ENCODE data around the gene SKA1. TPM values are rescaled to one million over a fixed set of nuclear protein-coding genes. Genes with fewer than 3 reads are reported as not detected.

The SKA1 gene
- total and polyA plus RNA-seq, 2 of the 4 experiments (the other 2 are of a cell fraction): 5.8 to 5.9 TPM

GRCh38 chr18:50432915-50433314 is 58.1 kb downstream of the SKA1 start:
- Histone ChIP-seq H3K4me2 (ENCODE audit: low read depth, low read length) (no peak overlapping the region), H4K5ac (ENCODE audit: low read depth, low read length) (no peak overlapping the region), H3K27ac (ENCODE audit: insufficient read depth, low read length) (no peak overlapping the region), H3K18ac (ENCODE audit: low read depth, low read length) (no peak overlapping the region), H2BK15ac (ENCODE audit: low read depth, low read length) (no peak overlapping the region), H3K36me3 (ENCODE audit: control insufficient read depth, insufficient read depth, low read length) (no peaks in the 10 kb centered on the region), H4K20me1 (ENCODE audit: insufficient read depth, low read length) (no peaks in the 10 kb centered on the region), H2AK9ac (replicated peaks; ENCODE audit: low read depth, low read length, poor library complexity) (no peak overlapping the region), H3K4ac (ENCODE audit: low read depth, low read length) (no peak overlapping the region), H3K27me3 (ENCODE audit: control insufficient read depth, insufficient read depth, low read length) (no peaks in the 10 kb centered on the region), H2AFZ (replicated peaks; ENCODE audit: low read length, poor library complexity) (no peak overlapping the region), H3K56ac (ENCODE audit: extremely low read depth, insufficient read depth, low read length) (no peak overlapping the region), H3K9me1 (ENCODE audit: insufficient read depth, low read length) (no peaks in the 10 kb centered on the region), H3K9ac (ENCODE audit: low read depth, low read length) (no peak overlapping the region), H3K4me3 (ENCODE audit: insufficient read depth, low read depth, low read length) (no peak overlapping the region), H2BK5ac (ENCODE audit: low read depth, low read length, poor library complexity, severe bottlenecking) (no peak overlapping the region), H2BK120ac (ENCODE audit: low read depth, low read length) (no peak overlapping the region), H3K9me3 (ENCODE audit: control insufficient read depth, insufficient read depth, low read length) (no peaks in the 10 kb centered on the region), H4K91ac (ENCODE audit: insufficient read depth, low read depth, low read length) (no peak overlapping the region), H3K79me1 (ENCODE audit: low read depth in 1 of 2, low read length in 2 of 2) (no peaks in the 10 kb centered on the region), H2BK20ac (ENCODE audit: low read depth, low read length) (no peak overlapping the region), H3K4me1 (ENCODE audit: control insufficient read depth, insufficient read depth, low read length) (no peaks in the 10 kb centered on the region), H3K14ac (replicated peaks; ENCODE audit: low read depth, low read length) (no peak overlapping the region), H2AK5ac (ENCODE audit: low read depth, low read length) (no peak overlapping the region), H3K23ac (ENCODE audit: low read depth, low read length) (no peak overlapping the region), H4K8ac (ENCODE audit: low read depth in 2 of 2, low read length in 2 of 2) (no peak overlapping the region)
- in situ Hi-C loops (cut with MboI; ENCODE audit: low sequenced_read_pairs) (no loop called here), dilution Hi-C loops (cut with HindIII; ENCODE audit: low sequenced_read_pairs, unreplicated experiment) (no loop called here), intact Hi-C loops (cut with micrococcal nuclease) (no loop called here)
- no peak for TF ChIP-seq RCOR1 (IDR thresholded peaks at IDR 0.05; ENCODE audit: insufficient replicate concordance, low read length)
- no peak for TF ChIP-seq USF2 (IDR thresholded peaks at IDR 0.05; ENCODE audit: low read depth, low read length)
- TF ChIP-seq ELK1 (IDR thresholded peaks at IDR 0.05; ENCODE audit: borderline replicate concordance, low read depth, low read length): no peak
- TF ChIP-seq POLR2A (IDR thresholded peaks at IDR 0.05; ENCODE audit: low read depth, low read length): no peak
- TF ChIP-seq MAFK (IDR thresholded peaks at IDR 0.05; ENCODE audit: low read depth, low read length): no peak
- no peak for TF ChIP-seq SMC3 (IDR thresholded peaks at IDR 0.05; ENCODE audit: low read depth, low read length)
- no peak for TF ChIP-seq MAZ (IDR thresholded peaks at IDR 0.05; ENCODE audit: borderline replicate concordance, low read depth, low read length)
- no peak for TF ChIP-seq FOS (IDR thresholded peaks at IDR 0.05; ENCODE audit: low read depth, low read length)
- TF ChIP-seq MXI1 (IDR thresholded peaks at IDR 0.05; ENCODE audit: borderline replicate concordance, low read depth, low read length): no peak
- TF ChIP-seq RAD21 (IDR thresholded peaks at IDR 0.05; ENCODE audit: low read length): no peak
- DNase-seq (no peak), ATAC-seq (ENCODE audit: low read depth) (no peak)
- no CpG with 5 or more reads among the region's 3 CpGs for WGBS, 2 experiments (ENCODE audit: extremely low coverage in 2 of 2, insufficient read length in 1 of 2)
- ChIA-PET POLR2A (ENCODE audit: unreplicated experiment) (no interaction called here), CTCF (no interaction called here)
- no TSS peak for BruUV-seq (replicated peaks)

Data from IMR-90 (cell line).